GOT3 (cell line): Measurements from ENCODE around the gene NPHP4.

ENCODE experiments used
- DNase-seq: peaks from one replicate; lab custom pipeline; 2025; ENCODE audit warnings: mixed read lengths; lab: John Stamatoyannopoulos, UW

The NPHP4 gene

GRCh38 chr1:5831600-5832335 lies 160.5 kb downstream of the NPHP4 start:
- DNase-seq = no peak

GRCh38 chr1:5830771-5831599 lies 161.2 kb downstream of the NPHP4 start:
- DNase-seq = no peak

DNA sequence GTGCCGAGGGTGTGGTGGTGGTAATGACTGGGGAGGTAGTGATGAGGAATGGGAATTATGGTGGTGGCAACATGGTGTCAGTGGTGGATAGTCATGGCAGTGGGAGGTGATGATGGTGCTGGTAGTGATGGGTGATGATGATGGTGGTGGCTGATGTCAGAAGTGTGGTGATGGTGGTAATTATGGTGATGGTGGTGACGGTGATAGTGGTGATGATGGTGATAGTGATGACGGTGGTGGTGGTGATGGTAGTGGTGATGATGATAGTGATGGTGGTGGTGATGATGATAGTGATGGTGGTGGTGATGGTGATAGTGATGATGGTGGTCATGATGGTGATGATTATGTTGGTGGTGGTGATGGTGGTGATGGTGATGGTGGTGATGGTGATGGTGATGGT lies 162.8 kb downstream of the NPHP4 start:
- DNase-seq = no peak

DNA sequence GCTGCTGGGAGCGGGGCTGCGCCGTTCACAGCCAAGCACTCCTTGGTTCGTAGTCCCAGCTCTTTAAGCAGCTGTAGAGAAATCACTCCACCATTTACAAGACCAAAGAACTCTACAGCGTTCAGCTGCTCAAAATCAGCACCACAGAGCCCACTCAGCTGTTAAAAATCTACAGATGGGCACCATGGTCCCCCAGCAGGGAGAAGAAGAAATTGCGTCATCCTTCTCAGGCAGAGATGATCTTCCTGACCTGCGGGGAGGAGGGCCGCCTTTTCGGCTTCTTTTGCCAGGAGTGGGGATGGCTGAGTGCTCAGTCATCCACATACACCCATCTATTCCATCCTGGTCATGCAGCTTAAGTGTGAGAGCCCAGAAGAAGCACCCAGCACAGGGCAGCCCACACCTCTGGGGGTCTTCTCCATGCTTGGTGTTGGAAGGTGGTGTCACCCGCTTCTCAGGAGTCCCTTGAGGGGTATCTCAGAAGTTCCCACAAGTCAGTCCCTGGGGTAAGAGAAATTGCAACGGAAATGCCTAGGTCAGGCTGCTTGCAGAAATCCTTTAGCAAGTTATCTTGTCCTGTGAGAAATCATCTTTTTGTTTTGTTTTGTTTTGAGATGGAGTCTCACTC lies 163.8 kb downstream of the NPHP4 start:
- no peak for DNase-seq

DNA sequence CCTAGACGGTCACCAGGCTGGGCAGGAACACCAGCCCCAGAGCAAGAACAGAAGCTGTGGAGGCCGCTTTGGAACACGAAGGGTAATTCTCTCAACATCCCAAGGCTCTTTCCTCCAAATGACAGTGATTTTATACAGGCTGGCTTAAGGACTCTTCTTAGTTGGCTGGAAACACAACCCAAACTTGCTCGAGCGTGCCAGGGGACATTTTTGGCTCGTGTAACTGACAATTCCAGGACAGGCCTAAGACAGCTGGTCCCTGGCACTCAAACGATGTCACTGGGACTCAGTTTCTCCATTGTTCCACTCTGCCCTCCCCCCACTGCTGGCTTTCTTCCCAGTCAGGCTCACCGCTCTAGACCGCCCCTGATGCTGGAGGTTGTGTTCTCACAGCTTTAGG lies 164.7 kb downstream of the NPHP4 start:
- DNase-seq = no peak

DNA sequence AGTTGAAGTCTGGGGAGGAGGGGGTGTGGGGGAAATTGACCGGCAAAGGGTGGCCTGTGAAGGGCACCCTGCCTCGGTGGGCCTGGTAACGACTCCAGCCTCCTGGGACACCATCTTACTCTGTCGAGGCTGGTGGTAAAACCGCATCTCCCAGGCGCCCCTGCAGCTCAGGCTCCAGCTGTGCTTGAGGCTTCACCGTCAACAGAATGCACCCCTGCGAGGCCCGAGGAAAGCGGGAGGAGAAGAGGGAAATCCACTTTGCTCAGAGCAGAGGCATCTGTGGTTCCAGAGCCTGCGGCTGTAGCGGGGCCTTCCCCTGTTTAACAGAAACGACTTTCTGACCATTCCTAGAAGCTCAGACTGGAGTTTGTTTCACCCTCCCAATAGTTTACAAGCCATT lies 165.6 kb downstream of the NPHP4 start:
- DNase-seq = no peak

- DNase-seq = no peak
Measured at GRCh38 chr1:5822726-5823125, 169.5 kb downstream of the NPHP4 start.

DNA sequence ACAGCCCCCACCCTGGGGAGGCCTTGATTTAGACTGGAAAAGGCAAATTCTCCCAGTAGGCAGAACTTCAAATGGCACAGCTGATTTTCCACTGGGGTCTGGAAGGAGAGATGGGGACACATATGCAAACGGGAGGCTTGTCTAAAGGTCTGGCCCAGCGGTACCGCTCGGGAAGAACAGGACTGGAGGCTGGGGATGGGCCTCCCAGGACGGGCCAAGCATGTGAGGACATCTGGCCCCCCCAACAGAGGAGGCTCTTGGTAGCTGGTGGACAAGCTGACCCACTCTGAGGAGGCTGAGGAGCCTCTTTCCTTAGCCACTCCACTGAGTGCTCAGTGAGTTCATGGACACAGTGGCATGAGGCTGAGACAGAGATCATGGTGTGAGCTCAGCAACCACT lies 170.0 kb downstream of the NPHP4 start:
- no peak for DNase-seq

DNA sequence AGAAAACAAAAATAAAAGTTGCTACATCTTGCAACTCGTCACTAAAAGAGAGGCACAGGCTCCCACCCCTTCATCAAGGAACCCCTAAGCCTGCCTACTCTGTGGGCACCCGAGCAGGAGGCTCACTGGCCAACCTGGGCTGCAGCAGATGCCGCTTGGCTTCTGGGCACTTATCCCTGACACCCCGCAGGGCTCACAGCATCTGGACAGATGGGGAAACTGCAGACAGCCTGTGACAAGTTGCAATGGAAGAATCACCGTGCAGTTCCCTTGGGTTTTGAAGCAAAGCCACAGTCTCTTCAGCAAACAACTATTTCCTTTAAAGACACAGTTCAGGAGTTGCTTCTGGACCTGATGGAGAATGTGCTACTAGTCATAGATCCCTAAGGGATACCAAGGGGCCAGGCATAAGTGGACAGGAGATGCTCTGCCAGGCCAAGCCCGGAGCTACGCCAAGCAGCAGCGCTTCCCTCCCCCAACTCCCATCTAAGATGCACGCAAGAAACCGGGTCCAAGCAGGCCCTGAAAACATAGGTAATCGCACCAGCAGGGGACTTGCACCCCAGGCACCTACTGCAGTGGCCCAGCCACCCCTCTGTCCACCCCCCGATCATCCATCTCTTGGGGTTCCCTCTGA lies 170.6 kb downstream of the NPHP4 start:
- no peak for DNase-seq

DNA sequence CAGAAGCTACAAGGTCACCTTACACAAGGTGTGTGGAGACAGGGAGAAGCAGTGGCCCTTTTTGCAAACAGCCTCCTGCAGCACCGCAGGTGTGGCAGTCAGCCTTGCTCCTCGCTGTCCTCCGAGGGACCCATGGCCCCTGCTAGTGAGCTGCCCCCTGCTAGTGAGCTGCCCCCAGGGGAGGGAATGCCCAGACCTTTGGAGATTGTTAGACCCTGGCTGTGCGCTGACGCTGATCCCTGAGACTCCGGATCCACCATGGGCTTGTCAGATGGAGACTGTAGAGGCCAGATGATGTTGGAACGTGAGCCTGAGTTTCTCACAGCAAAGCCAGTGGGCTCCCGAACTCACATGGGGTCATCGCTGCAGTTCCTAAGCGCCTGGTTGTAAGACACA lies 172.2 kb downstream of the NPHP4 start:
- DNase-seq = no peak

- no peak for DNase-seq
Measured at GRCh38 chr1:5819391-5820025, 172.7 kb downstream of the NPHP4 start.

GRCh38 chr1:5818755-5819154 lies 173.5 kb downstream of the NPHP4 start:
- DNase-seq = no peak

- no peak for DNase-seq
Measured at GRCh38 chr1:5815716-5816115, 176.5 kb downstream of the NPHP4 start.

DNA sequence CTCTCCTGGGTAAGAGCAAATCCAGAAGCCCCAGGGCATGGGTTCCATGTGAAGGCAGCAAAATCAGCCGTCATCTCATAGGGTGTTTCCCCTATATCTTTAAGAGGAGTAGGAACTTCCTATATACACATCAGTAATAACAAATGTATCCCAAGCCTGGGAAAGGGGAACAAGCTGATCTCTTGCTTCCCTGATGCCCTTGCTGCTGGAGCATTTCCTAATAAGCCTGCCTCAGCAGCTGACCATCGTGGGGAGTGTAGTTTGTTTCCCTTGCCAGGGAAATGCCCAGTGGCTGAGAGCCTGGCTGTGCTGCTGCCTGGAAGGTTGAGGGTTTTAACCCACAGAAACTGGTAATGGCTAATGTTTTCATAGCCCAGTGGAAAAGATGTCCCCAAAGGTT lies 177.0 kb downstream of the NPHP4 start:
- DNase-seq = no peak

DNA sequence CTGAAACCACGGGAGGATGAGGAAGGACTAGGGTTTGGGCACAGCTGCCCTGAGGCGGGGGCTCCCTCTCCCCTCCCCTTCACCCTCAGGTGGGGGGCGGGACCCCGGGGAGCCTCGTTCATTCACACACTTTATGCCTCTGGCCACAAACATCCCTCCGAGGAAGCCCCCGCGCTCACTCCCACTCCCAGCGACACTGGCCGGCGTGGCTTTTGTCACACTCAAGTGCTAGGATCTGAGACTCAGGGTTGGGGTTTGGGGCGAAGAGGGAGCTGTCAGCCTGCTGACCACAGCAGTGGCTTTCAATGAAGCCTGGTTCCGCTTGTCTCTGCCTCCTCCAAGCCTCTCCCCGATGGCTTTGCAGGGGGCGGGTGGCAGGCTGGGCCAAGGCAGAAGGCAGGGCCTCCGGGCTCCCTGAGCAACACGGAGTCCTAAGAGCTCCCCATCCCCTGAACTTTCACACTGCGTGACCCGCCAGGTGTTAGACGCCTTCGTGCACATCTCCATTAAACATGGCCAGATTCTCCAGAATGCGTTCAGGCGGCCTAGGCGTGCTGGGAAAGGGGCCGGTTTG lies 178.1 kb downstream of the NPHP4 start:
- DNase-seq = no peak

GRCh38 chr1:5813480-5813879 lies 178.7 kb downstream of the NPHP4 start:
- no peak for DNase-seq
